GM18508 (cell line): ENCODE results near the gene PAK6.

ENCODE experiments used
- ATAC-seq: cut with Tn5 transposase; IDR thresholded peaks from one replicate; pipeline ENCODE4 v1.9.1; 2021; ENCODE audit warnings: moderate number of reproducible peaks; ENCODE audit not compliant: insufficient read depth, unreplicated experiment

PAK6 gene

GRCh38 chr15:40323953-40324937, 85.4 kb downstream of the PAK6 start:
- no peak for ATAC-seq

DNA sequence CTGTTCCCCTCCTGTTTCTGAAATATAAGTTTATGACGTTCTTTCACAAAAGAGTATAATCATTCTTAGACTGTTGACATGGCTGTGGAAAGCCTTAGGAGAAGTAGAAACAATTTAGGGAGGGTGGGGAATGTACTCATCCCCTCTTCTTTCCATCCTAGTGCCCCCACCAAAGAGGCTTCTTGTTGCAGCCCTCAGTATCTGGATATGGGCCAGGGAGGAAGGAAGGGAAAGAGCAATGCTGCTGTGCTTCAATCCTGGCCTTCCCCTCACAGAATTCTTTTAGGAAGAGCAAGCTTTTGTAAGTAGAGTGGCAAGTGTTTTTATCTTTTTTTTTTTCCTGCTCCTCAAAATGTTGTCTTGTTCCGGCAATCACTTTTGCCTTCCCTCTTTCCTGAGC, 86.3 kb downstream of the PAK6 start:
- ATAC-seq = no peak

DNA sequence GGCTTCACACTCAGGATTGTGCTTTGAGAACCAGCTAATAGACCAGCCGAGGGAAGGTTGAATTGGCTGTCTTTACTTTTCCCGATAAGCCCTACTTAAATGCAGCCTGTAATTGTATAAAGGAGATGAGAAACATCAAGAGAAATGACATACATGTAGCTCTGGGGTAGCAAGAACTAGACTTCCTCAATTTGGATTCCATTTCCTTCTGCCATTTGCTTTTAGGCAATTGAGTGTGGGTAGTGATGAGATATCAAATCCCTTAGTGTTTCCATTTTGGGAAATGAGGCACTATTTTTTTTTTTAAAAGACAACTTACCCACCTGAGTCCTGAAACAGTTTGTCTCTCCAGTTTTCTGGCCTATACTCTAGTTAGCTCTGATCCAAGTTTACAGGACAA, 86.8 kb downstream of the PAK6 start:
- no peak for ATAC-seq
